Activated CD8-positive, alpha-beta memory T cell treated with anti-CD3 and anti-CD28 coated beads for 24 hours (primary cell): ENCODE data around the gene SYTL4.
"Not testable (repeated sequence)": the region's sequence is repeated elsewhere in the genome, so short reads cannot be mapped to it uniquely, and the experiment has no call there.

Source experiments
- DNase-seq: peaks from one replicate; pipeline ENCODE4 v3.0.0-alpha.2; 2020

Gene SYTL4

DNA sequence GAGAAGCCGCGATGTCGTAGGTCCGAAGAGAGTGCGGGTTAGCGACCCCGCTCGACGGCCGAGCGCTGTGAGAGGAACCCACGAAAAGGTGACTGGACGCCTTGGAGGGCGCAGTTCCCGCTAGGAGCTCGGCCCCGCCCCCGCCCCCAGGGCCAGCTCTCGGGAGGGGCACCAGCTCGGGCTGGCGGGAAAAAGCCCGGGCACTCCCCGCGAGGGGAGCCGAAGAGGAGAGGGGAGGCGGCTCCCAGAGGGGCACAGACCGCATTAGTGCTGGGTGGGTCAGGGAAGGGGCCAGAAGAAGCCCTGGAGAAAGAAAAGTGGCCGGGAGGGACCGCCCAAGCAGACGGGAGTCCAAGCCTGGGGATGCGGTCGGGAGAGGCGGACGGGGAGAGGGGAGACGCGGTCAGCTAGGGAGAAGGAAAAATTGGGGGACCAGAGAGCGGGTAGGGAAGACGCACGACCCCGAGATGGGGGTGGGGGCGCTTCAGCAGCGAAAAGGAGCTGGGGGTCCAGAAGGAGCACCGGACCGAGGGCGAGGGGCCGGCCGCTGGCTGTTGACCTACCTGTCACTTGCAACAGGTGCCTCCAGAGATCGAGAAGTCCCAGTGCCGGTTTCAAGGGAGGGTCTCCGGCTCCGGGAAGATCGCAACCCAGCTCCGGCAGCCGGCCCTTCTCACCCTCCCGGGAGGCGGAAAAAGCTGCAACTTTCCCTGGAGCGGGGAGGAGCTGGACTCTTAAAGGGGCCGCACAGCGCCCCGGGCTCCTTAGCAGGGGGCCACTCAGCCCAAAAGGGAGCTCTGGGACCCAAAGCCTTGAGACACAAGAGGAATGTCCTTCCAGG lies at the start of gene SYTL4:
TSS of gene SYTL4 (minus strand) at position 681 of the 841 bp plus-strand sequence. CDS start 30,084 bp downstream, outside the sequence.
- DNase-seq, result no peak

DNA sequence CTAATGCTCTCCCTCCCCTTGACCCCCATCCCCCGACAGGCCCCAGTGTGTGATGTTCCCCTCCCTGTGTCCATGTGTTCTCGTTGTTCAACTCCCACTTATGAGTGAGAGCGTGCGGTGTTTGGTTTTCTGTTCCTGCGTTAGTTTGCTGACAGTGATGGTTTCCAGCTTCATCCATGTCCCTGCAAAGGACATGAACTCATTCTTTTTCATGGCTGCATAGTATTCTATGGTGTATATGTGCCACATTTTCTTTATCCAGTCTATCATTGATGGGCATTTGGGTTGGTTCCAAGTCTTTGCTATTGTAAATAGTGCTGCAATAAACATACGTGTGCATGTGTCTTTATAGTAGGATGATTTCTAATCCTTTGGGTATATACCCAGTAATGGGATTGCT lies 37.5 kb upstream of the SYTL4 start:
- not testable (repeated sequence) for DNase-seq

DNA sequence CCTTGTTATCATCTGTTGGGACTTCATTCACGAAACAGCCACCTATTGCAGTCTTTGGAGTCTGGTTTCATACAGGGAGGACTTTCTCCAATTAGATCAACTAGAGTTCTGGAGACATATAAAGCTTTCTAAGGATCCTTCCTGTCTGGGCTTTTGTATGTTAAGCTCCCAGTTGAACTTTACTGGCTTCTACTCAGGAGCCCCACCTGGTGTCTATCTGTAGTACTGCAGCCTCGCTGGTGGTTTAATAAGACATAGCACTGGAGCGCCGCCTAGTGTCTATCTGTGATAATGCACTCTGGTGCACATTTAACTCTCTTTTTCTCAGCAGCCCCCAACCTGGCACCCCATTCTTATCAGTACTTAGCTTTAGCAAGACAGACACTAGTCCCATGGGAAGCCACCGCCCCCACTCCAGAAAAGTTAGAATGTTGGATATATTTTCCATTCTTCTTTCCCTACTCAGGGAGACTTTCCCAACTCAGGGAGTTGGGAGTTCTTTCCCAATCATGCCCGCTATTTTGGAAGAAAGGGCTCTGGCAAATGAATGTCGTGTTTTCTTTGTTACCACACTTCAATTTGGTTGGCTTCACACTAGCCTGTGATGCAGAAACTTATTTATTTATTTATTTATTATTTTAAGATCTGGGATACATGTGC lies 36.9 kb upstream of the SYTL4 start:
- DNase-seq, result peak; percentile 98

DNA sequence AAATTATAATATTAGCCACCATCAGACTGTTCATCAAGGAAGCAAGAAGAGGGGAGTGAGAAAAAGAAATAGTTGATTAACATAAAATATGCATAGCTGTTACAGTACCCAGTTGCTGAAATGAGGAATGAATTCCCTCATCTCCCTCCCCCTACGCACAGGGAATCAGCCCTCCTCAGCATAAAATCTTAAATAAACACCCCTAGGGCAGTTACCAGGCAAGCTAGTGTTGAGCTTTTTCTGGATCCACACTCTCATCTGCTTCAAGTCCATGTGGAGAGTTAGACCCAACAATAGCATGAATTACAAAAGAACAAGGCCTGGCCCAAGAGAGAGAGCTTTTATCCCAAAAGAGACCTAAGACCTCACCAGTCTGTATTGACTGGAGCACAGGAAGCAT lies 19.0 kb upstream of the SYTL4 start:
- DNase-seq, result no peak

DNA sequence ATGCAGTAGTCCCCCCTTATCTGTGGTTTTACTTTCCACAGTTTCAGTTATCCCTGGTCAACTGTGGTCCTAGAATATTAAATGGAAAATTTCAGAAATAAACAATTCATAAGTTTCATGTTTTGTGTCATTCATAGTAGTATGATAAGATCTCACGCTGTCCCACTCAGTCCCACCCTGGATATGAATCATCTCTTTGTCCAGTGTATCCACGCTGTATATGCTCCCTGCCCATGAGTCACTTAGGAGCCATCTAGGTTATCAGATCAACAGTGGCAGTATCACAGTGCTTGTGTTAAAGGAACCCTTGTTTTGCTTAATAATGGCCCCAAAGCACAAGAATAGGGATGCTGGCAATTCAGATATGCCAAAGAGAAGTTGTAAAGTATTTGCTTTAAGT lies 16.2 kb upstream of the SYTL4 start:
- DNase-seq, result no peak

DNA sequence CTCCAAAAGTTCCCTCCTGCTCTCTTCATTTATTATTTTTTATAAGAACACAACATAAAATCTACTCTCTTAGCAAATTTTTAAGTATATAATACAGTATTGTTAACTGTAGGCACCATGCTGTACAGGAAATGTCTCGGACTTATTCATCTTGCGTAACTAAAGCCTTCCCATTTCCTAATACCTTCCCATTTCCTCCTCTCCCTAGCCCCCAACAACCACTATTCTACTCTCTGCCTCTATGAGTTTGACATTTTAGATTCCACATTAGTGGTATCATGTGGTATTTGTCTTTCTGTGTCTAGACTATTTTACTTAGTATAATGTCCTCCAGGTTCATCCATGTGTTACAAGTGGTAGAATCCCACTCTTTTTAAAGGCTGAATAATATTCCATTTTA lies 15.8 kb upstream of the SYTL4 start:
- DNase-seq, result no peak

DNA sequence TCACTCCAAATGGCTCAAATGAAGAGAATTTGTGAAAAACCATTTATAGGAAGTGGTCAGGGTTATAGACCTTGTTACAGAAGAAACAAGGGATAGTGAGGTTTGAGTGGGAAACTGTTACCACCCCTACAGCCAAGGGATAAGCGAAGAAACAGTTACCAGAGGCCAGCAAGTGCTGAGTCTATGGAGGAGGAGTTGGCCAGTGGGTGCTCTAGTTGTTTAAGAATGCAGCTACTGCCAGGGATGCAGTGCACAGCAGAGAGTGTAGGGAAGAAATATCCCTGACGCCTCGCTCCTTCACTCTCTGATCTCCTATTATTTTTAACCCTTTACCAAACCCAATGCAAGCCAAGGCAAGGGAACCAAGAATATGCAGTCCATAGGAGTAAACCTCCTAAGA lies 15.2 kb upstream of the SYTL4 start:
- no peak for DNase-seq

DNA sequence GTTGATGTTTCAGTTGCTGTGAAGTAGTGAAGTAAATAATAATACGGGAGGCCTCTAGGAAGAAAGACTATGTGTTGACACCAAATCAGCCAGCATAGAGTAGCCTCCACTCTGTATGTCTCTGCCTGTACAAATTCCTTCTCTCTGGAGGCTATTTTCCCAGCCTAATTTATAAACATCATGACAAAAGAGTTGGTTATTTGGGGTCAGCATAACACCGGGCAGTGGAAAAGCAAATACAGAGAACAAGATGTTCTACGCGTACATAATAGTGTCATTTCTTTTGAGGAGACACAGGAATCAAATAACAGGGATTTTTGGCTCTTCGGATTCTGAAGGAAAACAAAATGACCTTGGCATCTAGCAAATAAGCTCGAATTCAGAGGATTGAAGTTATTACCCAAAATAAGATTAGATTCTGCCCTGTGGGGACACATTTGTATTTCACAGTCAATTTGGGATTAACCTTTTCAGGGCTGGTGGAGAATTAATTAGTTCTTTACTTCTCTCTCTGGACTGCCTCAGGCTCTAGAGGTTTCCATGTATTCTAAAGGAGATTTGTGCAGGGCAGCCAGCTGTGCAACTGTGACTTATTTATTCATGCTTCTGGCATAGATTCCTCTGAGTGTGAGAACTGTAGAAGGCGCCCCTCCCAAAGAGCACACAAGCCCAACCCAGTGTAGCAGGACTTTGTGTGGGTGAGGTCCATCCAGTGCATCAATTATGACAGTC lies 14.1 kb upstream of the SYTL4 start:
- no peak for DNase-seq

DNA sequence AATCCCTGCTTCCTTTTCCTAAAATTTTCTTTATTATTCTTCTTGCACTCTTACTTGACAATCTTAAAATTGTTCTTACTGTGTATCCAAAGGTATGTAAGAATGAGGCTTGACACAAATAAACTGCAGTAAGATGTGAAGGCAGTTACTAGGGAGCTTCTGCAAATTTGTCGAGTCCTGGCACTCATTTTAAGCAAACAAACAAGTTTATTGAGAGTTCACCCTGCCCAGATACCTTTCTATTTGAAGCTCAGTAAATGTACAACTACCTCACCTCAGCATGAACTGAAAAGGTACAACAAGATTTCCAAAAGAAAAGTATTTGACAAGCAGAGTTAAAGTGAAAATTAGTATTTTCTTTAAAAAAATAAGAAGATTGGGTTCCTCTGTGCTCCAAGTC lies 13.3 kb upstream of the SYTL4 start:
- no peak for DNase-seq

DNA sequence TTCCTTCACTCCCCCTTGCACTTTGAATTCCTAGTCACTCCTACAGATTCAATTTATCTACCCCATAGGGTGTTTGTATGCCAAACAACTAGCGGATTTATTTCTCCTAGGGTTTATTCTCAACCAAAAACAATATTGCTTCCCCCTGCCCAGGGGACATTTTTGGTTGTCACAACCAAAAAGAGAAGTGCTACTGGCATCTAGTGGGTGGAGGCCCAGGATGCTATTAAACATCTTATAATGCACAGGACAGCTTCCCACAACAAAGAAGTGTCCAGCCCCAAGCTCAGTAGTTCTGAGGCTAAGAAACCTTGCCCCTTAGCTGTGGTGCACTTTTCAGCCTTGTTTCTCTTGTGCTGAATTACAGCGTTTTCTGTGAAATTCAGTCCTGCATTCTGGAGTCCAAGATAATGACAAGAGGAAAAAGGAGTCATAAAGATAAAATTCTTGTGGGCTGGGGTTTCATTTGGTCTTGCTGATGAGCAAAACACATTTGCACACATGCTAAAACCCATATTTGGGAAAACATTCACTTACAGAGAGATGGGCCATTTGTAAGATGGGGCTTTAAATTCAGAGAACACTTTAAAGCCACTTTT lies 11.2 kb upstream of the SYTL4 start:
- no peak for DNase-seq

DNA sequence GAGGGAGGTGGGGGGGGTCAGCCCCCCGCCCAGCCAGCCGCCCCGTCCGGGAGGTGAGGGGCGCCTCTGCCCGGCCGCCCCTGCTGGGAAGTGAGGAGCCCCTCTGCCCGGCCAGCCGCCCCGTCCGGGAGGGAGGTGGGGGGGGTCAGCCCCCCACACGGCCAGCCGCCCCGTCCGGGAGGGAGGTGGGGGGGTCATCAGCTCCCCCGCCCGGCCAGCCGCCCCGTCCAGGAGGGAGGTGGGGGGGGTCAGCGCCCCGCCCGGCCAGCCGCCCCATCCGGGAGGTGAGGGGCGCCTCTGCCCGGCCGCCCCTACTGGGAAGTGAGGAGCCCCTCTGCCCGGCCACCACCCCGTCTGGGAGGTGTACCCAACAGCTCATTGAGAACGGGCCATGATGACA lies 7.9 kb downstream of the SYTL4 start:
- DNase-seq, result not testable (repeated sequence)

DNA sequence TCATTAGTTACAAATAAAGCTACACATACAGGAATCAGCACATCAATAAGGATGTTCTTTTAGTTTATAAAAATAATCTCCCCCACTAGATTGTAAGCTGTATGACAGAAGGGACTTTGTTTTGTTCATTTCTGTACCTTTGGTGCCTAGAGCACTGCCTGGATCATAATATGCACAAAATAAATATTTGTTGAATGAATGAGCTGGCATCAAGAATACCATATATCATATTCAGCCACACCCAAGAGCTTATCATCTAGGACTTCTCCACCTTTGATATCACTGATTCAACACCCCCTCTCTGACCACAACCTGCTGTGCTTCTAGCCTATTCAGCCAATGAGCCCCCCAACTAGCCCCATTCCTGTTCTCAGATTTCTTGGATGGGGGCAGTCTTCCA lies 10.6 kb downstream of the SYTL4 start:
- DNase-seq, result no peak

DNA sequence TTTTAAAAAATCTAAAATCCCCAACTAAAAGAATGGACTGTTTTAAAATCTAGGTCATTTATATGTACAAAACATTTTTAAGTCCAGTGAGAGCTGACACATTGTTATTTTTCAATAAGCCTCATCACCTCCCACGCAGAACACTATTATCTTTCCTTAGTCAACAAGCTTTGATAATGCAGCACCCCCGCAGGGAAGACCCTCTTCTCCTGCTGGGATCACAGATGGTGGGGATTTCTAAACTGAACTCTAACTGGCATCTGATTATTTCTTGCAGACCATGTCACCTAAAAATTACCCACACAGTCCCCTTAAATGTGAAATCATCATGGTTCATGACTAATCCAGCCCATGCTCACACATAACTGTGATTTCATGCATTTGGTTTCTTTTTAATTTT lies 11.6 kb downstream of the SYTL4 start:
- DNase-seq, result no peak

DNA sequence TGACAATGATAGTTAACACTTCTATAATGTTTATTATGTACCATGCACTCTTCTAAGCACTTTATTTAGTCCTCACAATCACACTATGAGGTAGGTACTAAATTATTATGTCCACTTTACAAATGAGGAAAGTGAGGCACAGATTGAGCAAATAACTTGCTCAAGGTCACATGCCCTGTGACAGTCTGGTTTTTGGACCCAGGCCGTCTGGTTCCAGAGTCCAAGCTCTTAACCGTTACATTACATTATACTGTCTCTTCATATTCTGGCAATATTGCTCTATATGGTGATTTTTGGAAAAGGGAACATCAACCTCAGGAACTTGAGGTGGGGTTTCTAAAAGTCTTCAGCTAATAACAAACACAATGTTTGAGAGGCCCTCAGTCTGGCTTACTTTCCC lies 12.8 kb downstream of the SYTL4 start:
- DNase-seq, result no peak

DNA sequence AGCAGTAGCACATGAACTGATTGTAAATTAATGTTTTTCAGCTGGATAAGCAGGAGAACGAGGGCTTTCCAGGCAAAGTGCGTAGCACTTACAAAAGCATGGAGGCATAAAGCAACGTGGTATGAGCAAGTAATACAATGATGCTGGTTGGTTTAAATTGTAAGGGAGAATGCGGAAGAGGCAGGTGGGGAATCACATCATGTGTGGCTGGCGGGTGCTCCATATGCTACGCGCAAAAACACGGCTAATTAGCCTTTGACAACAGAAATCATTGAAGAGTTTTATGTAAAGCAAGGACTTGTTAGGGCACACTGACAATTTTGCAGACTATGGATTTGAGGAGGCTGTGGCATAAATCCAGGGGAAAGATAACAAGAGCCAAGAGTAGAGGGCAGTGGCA lies 14.6 kb downstream of the SYTL4 start:
- DNase-seq, result no peak

DNA sequence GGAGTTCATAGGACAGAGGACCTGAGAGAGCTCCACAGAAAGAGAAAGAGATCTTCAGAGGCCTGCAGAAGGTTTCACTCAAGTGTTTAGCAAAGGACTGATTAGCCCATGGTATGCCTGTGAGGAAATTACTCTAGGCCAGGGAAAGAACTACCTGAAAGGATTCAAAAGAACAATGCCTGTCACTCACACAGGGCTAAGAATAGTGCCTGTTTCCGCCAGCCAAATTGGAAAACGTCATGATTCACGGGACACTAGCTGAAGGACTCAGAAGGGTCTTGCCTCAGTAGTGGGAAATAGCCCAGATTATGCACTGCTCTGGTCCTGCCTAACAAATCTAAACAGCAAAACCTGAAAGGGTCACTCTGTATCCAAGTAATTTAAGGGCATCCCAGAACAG lies 21.1 kb downstream of the SYTL4 start:
- no peak for DNase-seq

DNA sequence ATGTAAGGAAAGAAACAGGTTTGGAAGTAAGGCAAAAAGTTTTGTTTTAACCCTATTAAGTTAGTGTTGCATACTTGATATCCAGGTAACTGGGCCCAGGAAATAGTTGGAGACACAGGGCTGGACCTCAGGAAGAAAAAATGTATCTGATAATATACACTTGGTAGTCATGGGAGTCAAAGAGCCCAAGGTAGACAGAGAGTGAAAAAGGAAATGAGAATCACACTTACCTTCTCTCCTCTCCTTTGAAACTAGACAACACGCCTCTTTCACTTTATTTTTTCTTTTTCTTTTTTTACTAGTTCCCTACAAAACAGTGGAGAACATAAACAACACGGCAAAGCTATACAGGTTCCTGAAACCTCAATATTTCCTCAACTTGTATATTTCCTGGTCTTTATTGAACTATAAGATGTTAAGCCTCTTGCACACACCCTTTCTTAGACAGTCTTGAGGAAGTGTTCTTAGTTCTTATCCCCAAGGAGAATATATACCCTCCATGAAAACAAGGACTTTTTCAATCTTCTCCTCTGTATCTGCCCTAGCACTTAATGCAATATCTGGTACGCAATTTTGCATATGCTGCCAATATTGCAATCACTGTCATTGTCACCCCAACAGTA lies 27.2 kb downstream of the SYTL4 start:
- DNase-seq, result no peak

DNA sequence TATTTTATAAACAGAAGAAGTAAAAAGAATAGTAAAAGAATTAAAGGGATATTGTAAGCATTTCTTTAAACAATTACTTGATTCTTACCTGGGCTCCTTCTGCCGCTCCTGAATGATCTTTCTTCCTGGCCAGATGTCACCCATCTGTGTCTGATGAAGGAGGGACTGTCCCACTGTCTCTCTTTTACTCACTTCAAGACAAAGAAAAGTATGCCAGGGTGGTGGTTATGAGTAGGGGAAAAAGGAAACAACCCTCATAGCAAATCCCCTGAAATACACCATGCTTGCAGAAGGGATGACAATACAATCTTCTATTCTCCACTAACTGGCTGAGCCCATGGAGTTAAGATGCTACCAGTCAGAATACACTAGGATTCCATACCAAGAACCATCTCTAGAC lies 31.1 kb downstream of the SYTL4 start:
- DNase-seq, result no peak

DNA sequence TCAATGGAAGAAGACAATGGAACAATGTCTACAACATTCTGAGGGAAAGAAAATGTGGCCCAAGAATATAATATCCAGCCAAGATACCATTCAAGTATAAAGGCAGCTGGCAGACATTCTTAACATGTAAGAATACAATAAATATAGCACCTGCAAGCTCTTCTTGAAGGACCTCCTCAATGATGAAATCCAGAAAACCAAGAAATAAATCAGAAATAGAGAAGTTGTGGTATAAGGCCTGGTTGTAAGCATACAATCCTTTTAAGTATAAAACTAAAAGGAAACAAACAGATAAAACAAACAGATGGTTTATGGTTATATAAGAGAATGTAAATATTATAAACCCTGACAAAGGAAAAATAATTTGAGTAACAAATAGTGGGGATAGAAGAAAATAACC lies 33.4 kb downstream of the SYTL4 start:
- no peak for DNase-seq

DNA sequence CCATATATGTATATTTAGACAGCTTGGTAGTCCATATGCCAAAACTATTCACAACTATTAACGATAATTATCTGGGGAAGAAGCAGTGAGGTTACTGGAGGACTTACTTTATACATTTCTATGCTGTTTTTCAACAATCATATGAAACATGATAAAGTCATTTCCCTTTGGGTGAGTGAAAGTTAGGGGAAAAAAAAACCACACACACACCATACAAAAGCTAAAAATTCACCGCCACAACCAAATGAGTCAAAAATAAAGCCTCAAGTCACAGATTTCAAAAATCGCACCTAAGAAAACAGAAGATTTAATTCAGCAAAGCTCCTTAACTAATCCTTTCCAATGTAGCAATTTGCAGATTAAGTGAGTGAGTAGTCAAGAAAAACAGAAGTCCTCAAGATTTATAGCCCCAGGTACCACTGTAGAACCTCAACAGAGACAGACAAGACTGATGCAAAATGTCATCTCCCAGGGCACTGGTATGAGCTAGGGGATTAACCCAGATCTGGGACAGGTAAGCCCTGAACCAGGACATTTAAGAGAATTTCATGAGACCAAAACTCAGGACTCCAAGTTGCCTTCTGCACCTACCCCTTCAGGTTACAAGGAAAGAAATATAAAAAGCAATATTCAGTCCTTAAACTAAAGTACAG lies 35.1 kb downstream of the SYTL4 start:
- DNase-seq, result no peak

DNA sequence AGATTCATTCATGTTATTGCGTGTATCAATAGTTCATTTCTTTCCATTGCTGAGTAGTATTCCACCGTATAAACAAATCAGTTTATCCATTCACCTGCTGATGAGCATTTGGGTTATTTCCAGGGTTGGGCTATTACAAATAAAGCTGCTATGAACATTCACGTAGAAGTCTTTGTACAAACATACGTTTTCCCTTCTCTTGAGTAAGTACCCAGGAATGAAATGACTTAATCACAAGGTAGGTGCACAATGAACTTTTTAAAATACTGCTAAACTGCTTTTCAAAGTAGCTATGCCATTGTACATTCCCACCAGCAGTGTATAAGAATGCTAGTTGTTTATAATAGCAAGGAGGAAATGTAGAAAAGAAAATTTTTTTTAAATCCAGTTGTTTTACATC lies 35.9 kb downstream of the SYTL4 start:
- no peak for DNase-seq

DNA sequence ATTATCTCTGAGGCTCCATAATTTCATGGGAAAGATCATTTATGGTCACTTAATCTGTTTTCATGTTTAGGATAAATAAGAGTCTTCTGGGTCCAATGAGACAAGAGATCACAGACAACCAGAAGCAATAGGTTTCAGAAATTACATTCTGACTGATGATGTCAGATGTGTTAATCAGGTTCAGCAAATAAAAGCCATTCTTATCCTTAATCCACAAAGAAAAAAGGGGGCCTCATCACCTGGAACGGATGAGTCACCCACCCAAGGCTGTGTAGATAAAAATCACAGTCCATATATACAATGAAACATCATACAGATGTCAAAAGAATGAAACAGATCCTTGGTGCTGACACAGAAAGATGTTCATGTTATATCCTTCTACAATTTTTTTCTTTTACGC lies 36.6 kb downstream of the SYTL4 start:
- no peak for DNase-seq

DNA sequence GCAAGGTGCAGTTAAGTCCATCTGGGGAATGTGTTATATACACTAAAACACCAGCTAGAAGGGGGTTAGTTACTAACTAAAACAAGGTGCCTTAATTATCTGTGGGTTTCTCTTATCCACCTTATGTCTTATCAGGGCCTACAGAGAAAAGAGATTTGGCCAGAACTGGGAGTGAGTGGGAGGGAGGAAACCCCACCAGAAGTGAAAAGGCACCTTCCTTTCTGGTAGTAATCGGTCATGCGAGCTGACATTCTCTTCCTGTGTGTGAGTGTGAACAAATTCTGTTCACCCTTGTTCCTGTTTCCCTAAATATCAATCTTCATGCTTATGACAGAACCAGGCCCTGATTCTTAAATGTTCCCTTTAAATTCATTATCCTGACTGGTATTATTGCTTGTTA lies 44.4 kb downstream of the SYTL4 start:
- no peak for DNase-seq
